Measurements from ENCODE around the gene TMTC2.
"Not testable (repeated sequence)": the region's sequence is repeated elsewhere in the genome, so short reads cannot be mapped to it uniquely, and the experiment has no call there.

Gene TMTC2

DNA sequence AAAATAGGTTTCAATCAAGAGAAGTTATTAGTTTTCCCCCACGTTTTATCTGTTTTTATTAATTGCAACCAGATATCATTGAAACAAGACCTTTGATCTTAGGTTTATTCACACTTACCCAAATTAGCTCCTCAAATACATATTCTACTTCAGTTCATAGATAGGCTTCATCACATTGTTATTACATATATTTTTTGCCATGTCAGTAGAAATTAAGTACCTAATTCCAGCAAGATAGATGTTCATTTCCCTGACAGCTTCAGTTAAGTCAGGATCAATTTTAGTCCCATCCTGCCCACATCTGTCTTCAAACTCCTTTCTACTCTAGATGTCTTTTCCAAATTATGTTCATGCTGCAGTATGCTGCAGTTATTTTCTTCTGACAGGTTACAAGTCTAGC, 388.8 kb downstream of the TMTC2 start:
- no peak for DNase-seq (ENCODE audit: low read depth in 2 of 2)

DNA sequence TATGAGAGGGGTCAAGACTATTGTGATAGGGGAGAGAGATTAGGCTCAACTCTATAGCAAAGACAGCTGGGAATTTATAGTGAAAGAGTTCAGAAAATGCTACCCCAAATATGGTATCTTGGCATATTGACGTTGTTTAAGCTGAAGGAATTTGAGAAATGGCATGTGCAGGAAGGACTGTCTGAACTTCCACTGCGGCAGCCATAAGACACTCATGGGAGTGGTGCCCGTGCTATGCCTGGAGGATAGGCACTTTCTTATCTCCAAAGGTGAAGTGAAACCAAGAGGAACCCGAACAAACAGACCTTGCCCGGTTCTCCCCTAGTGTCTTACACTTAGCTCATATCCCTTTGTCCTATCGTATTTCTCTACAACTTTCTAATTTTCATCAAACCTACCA, 390.3 kb downstream of the TMTC2 start:
- no peak for DNase-seq (ENCODE audit: low read depth in 2 of 2)

DNA sequence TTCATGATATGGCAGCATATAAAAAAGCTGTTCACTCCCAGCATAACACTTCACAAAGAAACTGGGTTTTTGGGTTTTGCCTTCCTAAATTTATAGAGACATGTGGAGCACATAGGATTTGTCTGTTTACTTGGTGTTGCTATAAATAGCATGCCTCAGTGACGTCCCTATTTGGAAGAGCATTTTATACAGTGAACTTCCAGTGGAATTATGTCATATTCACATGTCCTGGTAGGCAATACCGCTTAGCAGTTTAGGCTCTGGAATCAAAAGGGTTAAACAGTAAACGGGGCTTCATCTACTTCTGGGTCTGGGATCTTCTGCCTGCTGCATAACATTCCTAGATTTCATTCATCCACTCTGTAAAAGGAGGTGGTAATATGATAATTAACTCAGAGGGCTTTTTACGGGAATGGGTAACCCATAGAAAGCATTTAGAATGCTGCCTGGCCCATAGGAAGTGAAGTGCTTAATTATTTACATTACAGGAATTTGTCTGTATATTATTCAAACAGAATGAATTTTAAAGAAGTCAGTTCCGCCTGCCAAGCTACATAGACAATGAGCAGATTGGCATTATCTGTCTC, 396.1 kb downstream of the TMTC2 start:
- DNase-seq (ENCODE audit: low read depth in 2 of 2), result no peak

DNA sequence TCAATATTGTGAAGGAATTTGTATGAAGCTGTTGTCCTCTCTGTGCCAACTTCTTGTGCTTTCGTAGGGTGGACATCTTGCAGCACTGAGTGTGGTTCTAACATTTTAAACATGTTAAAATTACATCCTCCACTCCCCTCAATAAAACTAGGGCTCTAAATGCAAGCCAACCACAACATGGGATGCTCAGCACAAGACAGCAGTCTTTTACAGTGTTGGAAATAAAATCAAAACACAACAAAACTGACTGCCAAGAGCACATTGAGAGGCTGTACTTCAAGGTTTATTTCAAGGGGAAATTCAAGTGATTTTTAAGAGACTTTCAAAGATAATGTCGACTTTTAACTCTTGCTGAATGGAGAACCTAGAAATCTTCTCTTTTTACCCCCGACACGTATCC, 396.9 kb downstream of the TMTC2 start:
- DNase-seq (ENCODE audit: low read depth in 2 of 2), result no peak

DNA sequence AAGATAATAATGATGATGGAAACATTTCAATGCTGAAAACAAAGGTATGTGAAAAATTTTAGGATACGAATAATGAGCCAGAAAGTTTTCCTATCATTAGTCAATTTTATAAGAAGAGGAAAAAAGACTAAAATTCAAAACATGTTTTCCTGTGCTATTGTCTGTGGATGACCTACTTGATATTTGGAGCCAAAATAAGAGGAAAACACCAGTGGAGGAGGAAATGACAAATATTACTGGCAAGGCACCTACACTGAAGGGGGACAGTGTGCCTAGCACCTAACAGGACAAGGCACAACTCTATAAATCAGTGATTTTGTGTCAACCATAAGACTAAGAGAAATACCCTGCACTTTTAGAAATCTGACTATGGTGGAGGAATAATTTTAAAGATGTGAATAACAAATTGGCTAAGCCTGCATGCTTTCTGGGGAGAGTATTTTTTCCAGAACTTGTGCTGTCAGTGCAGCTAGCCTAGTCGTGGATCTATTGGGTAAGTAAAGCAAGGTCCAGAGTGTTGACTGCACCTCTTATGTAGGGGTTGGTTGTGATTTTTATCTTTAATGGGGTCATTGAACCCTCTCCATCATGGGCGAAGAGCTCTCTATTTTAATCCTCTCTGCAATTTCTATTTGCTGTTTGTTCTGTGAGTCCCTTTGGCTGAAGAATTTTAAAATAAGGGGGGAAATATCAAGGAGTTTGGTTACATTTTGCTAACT, 398.0 kb downstream of the TMTC2 start:
- DNase-seq (ENCODE audit: low read depth in 2 of 2), result no peak

- no peak for DNase-seq (ENCODE audit: low read depth in 2 of 2)
These were observed 399.3 kb downstream of the TMTC2 start for GRCh38 chr12:83086023-83086422.

DNA sequence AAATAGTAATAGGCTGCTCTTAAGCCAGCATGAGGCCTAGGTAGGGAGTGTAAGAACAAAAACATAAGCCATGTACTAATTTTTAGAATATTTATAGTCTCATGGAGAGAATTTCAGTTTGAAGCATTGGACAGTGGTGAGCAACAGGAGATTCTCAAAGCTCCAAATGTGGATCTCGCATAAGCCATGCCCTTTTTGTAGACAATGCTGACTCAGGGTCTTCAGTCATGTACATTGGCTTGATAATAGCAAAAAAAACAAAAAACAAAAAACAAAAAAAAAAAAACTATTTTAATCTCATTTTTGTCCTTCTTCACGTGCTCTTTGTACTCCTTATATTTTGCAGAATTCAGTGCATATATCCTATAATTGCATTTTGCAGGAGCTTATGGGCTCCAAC, 402.9 kb downstream of the TMTC2 start:
- DNase-seq (ENCODE audit: low read depth in 2 of 2), result no peak

- no peak for DNase-seq (ENCODE audit: low read depth in 2 of 2)
These were observed 405.4 kb downstream of the TMTC2 start for GRCh38 chr12:83092129-83092528.

DNA sequence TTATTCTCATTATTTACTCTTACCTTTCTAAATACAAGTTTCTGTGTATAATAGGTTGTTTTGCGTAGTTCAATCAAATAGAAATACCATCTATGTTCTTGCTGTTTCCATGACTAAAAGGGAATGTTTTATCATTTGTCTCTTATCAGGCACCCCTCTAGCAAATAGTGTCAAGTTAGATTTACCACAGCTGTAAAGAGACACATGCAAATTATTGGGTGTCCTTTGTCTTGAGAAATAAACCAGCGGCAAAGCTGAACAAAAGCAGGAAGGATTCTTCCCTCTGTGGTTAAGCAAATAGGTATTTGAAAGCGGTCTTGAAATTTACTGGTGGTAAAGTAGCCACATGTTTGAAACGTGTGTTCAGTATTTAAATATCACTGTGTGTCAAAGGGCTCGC, 405.9 kb downstream of the TMTC2 start:
- no peak for DNase-seq (ENCODE audit: low read depth in 2 of 2)

DNA sequence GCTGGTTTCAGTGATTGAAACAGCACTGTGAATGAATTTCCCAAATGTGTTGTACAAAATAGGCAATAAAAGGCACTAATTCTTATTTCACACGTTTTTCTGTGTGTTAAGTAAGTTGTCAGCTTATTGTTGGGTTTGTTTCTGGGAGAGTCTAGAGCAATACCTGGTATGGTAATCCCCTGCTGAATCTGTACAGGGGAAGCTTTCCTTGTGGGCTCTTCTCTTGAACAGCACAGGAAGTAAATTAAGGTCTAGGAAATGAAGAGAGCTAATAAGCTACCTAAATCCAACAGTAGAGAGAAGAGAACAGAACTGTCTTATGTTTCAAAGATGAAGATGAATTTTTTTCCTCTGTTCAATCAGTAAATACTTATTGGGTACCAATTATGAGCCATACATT, 406.7 kb downstream of the TMTC2 start:
- no peak for DNase-seq (ENCODE audit: low read depth in 2 of 2)

- DNase-seq (ENCODE audit: low read depth in 2 of 2), result no peak
These were observed 411.1 kb downstream of the TMTC2 start for GRCh38 chr12:83097643-83098342.

- DNase-seq (ENCODE audit: low read depth in 2 of 2), result no peak
These were observed 412.7 kb downstream of the TMTC2 start for GRCh38 chr12:83099436-83099835.

DNA sequence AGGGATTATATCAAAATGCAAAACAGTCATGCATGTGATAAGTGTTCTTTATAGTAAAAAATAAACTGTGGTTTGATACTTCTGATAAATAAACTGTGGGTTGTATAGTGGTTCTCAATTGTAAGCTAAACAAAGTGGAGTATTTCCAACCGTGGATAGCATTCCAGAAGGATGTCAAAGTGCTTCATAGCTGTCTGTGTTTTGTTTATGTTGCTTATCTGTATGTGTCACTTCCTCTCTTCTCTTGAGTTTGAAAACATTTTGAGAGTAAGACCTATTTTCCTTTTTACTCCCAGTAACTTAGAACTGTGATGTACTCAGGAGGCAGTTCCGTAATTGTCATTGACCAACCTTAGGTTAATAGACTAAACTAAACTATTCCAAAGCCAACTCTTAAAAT, 415.8 kb downstream of the TMTC2 start:
- no peak for DNase-seq (ENCODE audit: low read depth in 2 of 2)

GRCh38 chr12:83106873-83107272, 420.2 kb downstream of the TMTC2 start:
- no peak for DNase-seq (ENCODE audit: low read depth in 2 of 2)

DNA sequence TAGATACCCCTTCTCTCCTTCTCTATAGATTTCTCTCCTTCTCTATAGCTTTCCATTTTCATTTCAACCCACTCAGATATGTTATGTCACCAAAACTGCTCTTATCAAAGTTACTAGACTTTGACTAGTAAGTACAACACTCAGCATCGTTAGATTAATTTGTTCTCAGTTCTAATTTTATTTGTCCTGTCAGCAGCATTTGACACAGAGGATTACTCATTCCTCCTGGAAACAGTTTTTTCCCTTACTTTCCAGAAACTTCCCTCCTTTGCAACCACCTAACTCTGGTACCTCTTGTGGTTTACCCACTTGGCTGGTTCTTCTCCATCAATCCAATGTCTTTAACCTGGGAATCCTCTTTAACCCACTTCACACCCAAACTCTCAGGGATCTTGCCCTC, 423.7 kb downstream of the TMTC2 start:
- no peak for DNase-seq (ENCODE audit: low read depth in 2 of 2)

DNA sequence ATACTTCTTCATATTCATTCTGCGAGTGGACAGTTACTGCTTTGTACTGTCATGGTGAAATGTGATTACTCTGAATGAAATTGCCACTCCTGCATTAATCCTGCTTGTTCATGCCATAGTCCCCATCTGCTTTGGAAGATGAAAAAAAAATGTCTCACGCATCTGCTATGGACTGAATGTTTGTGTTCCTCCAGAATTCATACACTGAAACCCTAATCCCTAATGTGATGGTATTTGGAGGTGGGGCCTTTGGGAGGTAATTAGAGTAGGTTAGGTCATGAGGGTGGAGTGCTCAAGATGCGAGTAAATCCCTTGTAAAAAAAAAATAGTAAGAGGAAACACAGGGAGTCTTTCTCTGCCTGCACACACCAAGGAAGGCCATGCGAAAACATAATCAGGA, 427.2 kb downstream of the TMTC2 start:
- no peak for DNase-seq (ENCODE audit: low read depth in 2 of 2)

GRCh38 chr12:83114966-83115365, 428.3 kb downstream of the TMTC2 start:
- DNase-seq (ENCODE audit: low read depth in 2 of 2), result no peak

DNA sequence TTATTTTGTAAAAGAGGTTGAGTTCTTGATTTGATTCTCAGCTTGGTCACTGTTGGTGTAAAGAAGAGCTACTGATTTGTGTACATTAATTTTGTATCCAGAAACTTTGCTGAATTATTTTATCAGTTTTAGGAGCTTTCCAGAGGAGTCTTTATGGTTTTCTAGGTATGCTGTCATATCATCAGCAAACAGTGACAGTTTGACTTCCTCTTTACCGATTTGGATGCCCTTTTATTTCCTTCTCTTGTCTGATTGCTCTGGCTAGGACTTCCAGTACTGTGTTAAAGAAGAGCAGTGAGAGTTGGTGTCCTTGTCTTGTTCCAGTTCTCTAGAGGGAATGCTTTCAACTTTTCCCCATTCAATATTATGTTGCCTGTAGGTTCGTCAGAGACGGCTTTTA, 431.2 kb downstream of the TMTC2 start:
- DNase-seq (ENCODE audit: low read depth in 2 of 2), result not testable (repeated sequence)

- no peak for DNase-seq (ENCODE audit: low read depth in 2 of 2)
These were observed 435.4 kb downstream of the TMTC2 start for GRCh38 chr12:83121897-83122622.

DNA sequence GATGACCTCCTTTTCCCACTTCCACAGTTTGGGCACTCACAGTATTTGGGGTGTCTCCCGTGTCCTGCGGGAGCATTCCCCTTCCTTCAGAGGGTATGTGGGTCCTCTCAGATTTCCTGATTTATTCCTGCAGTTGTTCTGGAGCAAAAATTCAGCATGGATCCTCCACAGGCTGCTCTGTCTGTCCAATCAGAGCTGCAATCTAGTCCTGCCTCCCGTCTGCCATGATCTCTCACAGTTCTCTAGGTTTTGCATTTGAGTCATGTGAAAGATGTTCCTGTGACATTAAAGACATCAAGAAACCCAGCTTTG, 435.9 kb downstream of the TMTC2 start:
- no peak for DNase-seq (ENCODE audit: low read depth in 2 of 2)

- DNase-seq (ENCODE audit: low read depth in 2 of 2), result no peak
These were observed 436.3 kb downstream of the TMTC2 start for GRCh38 chr12:83123039-83123438.

DNA sequence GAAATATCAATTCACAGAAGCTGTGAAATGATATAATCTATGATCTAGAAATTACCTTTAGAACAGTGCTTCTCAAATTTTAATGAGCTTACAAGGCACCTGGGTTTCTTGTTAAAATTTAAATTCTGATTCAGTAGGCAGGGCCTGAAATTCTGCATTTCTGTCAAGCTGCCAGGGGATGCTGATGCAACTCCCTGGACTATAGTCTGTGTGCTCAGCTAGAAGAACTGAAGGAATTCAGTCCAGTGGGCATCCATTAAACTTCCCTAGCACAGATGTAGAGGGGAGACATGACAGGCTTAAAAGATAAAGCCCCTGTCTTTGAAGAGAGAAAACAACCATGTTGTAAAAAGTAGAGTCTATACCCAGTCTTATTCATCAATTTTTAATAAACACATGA, 441.8 kb downstream of the TMTC2 start:
- DNase-seq (ENCODE audit: low read depth in 2 of 2), result no peak

DNA sequence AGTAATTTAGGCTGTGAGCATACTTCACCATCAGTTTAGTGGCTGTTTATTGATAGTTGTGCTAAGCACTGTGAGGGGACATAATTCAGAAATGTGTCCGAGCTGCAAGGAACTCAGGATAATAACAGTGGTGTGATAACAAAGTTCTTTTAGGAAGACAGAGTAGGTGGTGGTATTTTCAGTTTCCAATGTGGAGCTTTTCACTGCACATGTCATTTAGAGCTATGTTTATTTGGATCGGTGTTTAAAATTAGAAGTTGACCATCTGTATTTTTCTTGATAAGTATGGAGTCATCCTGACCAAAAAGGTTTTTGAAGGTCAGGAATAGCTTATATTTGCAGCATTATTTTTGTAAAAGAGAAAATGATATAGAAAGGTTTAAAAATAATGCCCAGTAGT, 443.5 kb downstream of the TMTC2 start:
- DNase-seq (ENCODE audit: low read depth in 2 of 2), result no peak

Data from stimulated activated CD4-positive, alpha-beta T cell treated with anti-CD3 and anti-CD28 coated beads, Interleukin-1b, Interleukin-23, amount 100 ng/mL, for 1 hour (primary cell).